IMR-90 (cell line): ENCODE measurements around the gene F2.

Experiments
- CEBPB ChIP-seq: IDR thresholded peaks from 2 replicates; pipeline ENCODE4 v1.6.1; 2012; ENCODE audit warnings: low read depth, low read length, improper control_type of control experiment
- CHD1 ChIP-seq: IDR thresholded peaks from 2 replicates; pipeline ENCODE4 v1.6.1; 2012; ENCODE audit warnings: low read depth, low read length, improper control_type of control experiment
- CTCF ChIP-seq: conservative IDR thresholded peaks from 2 replicates; pipeline ENCODE4 v1.5.1; 2012; ENCODE audit warnings: mild to moderate bottlenecking, low read depth, low read length, improper control_type of control experiment
- FOS ChIP-seq: fragments of 150-350 bp; IDR thresholded peaks from 2 replicates; pipeline ENCODE4 v1.6.1; 2016; ENCODE audit warnings: low read depth, low read length
- MAFK ChIP-seq: IDR thresholded peaks from 2 replicates; pipeline ENCODE4 v1.6.1; 2012; ENCODE audit warnings: low read depth, low read length, improper control_type of control experiment
- MAZ ChIP-seq: IDR thresholded peaks from 2 replicates; pipeline ENCODE4 v1.6.1; 2012; ENCODE audit warnings: low read depth, mild to moderate bottlenecking, low read length, improper control_type of control experiment, moderate library complexity, borderline replicate concordance
- NFE2L2 ChIP-seq: fragments of 150-350 bp; IDR thresholded peaks from 2 replicates; pipeline ENCODE4 v1.6.1; 2016; ENCODE audit warnings: low read depth, mild to moderate bottlenecking, low read length
- POLR2A ChIP-seq: IDR thresholded peaks from 2 replicates; pipeline ENCODE4 v1.6.1; 2012; ENCODE audit warnings: mild to moderate bottlenecking, low read depth, low read length
- RAD21 ChIP-seq: IDR thresholded peaks from 2 replicates; pipeline ENCODE4 v1.6.1; 2012; ENCODE audit warnings: low read length, improper control_type of control experiment
- RFX5 ChIP-seq: IDR thresholded peaks from 2 replicates; pipeline ENCODE4 v1.8.0; 2012; ENCODE audit warnings: low read depth, mild to moderate bottlenecking, low read length, moderate library complexity
- SMC3 ChIP-seq: fragments of 150-350 bp; IDR thresholded peaks from 2 replicates; pipeline ENCODE4 v1.6.1; 2016; ENCODE audit warnings: low read depth, mild to moderate bottlenecking, antibody characterized with exemption, low read length, moderate library complexity
- USF2 ChIP-seq: fragments of 150-350 bp; IDR thresholded peaks from 2 replicates; pipeline ENCODE4 v1.6.1; 2017; ENCODE audit warnings: mild to moderate bottlenecking, antibody characterized with exemption, low read length, low read depth
- TF ChIP-seq, protein P1 (sequence below): fragments of 150-350 bp; IDR thresholded peaks from 2 replicates; pipeline ENCODE4 v1.6.1; 2016; ENCODE audit warnings: low read depth, mild to moderate bottlenecking, low read length, moderate library complexity, borderline replicate concordance

DNA sequence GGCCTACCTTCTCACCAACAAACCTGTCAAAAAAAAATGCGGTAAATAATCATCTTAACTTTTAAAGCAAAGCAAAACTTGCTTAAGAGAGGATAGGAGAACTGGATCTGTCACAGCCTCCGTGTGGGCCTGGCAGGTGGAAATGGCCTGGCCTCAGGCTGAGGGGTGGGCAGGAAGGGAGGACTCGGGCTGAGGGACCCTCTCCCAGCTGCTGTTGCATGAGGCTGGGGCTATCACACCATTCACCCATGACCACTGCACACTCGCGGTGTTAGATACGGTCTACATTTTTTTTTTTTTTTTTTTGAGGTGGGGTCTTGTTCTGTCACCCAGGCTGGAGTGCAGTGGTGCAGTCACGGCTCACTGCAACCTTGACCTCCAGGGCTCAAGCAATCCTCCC lies 43.1 kb upstream of the F2 start:
- TF ChIP-seq NFE2L2: no peak
- no peak for TF ChIP-seq CTCF
- no peak for TF ChIP-seq SMC3
- no peak for TF ChIP-seq POLR2A
- no peak for TF ChIP-seq RAD21
- TF ChIP-seq RFX5: no peak
- TF ChIP-seq MAFK: no peak
- TF ChIP-seq CHD1: no peak
- no peak for TF ChIP-seq CEBPB
- no peak for TF ChIP-seq USF2
- no peak for TF ChIP-seq MAZ
- TF ChIP-seq, protein P1, sequence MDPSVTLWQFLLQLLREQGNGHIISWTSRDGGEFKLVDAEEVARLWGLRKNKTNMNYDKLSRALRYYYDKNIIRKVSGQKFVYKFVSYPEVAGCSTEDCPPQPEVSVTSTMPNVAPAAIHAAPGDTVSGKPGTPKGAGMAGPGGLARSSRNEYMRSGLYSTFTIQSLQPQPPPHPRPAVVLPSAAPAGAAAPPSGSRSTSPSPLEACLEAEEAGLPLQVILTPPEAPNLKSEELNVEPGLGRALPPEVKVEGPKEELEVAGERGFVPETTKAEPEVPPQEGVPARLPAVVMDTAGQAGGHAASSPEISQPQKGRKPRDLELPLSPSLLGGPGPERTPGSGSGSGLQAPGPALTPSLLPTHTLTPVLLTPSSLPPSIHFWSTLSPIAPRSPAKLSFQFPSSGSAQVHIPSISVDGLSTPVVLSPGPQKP: no peak
- no peak for TF ChIP-seq FOS
